A549 (cell line): ENCODE data around the gene KRABD2.

ENCODE experiments used
- CHD2 ChIP-seq: fragments of 150-350 bp; IDR thresholded peaks from 2 replicates; pipeline ENCODE4 v1.6.1; 2014; ENCODE audit warnings: low read length; ENCODE audit not compliant: partially characterized antibody
- CHD4 ChIP-seq: fragments of 200-600 bp; sonication (generic); IDR thresholded peaks from 2 replicates; pipeline ENCODE4 v1.6.1; 2016; ENCODE audit warnings: antibody characterized with exemption, mild to moderate bottlenecking, borderline replicate concordance
- CTCF ChIP-seq: fragments of >200 bp; sonication (Bioruptor Twin); formaldehyde crosslinking; IDR thresholded peaks from 3 replicates; pipeline ENCODE4 v1.5.1; 2016
- HDAC2 ChIP-seq: fragments of 200-600 bp; sonication (generic); IDR thresholded peaks from 2 replicates; pipeline ENCODE4 v1.6.1; 2016
- HOXB5 ChIP-seq: fragments of 250-450 bp; sonication (Bioruptor Pico); IDR thresholded peaks from 2 replicates; pipeline ENCODE4 v1.5.0; 2020; ENCODE audit warnings: mild to moderate bottlenecking, moderate library complexity
- KDM1A ChIP-seq: fragments of 200-600 bp; sonication (generic); IDR thresholded peaks from 2 replicates; pipeline ENCODE4 v1.6.1; 2016; ENCODE audit warnings: low read depth, mild to moderate bottlenecking
- POLR2A ChIP-seq: IDR thresholded peaks from 2 replicates; pipeline ENCODE4 v1.6.1; 2012; ENCODE audit warnings: mild to moderate bottlenecking, low read length
- POLR2AphosphoS2 ChIP-seq: conservative IDR thresholded peaks from 2 replicates; pipeline ENCODE4 v1.6.1; 2012; ENCODE audit warnings: low read length, improper control_type of control experiment, inconsistent platforms
- REST ChIP-seq: fragments of 200-600 bp; sonication (generic); IDR thresholded peaks from 2 replicates; pipeline ENCODE4 v1.6.1; 2016; ENCODE audit warnings: antibody characterized with exemption, mild to moderate bottlenecking, moderate library complexity
- USF2 ChIP-seq: fragments of 450-650 bp; IDR thresholded peaks from 2 replicates; pipeline ENCODE4 v1.6.1; 2014; ENCODE audit warnings: antibody characterized with exemption
- ZC3H11A ChIP-seq: fragments of 450-650 bp; IDR thresholded peaks from 2 replicates; pipeline ENCODE4 v1.6.1; 2014; ENCODE audit warnings: antibody characterized with exemption, mild to moderate bottlenecking

- no peak for TF ChIP-seq HDAC2
- no peak for TF ChIP-seq HOXB5 (CRISPR knock-in tag)
- TF ChIP-seq POLR2AphosphoS2: no peak
- TF ChIP-seq POLR2A: no peak
- TF ChIP-seq REST: no peak
- no peak for TF ChIP-seq KDM1A
- TF ChIP-seq CHD2: no peak
- no peak for TF ChIP-seq ZC3H11A
- TF ChIP-seq USF2: no peak
- no peak for TF ChIP-seq CTCF
- TF ChIP-seq CHD4: no peak
Observed at GRCh38 chr17:8368193-8368592, 8.3 kb downstream of the KRABD2 start.
